Measurements from ENCODE around the gene CDH24. TPM values are rescaled to one million over a fixed set of nuclear protein-coding genes. Genes with fewer than 3 reads are reported as not detected.
A peak's percentile ranks its signal among the peaks of the same experiment; 100 is the strongest.

Gene CDH24
- total and polyA plus RNA-seq, 9 of the 15 experiments (the other 6 are each of a cell fraction or from before 2014, with no cell fraction given): 0.04 to 16.2 (median 4.9) TPM

DNA sequence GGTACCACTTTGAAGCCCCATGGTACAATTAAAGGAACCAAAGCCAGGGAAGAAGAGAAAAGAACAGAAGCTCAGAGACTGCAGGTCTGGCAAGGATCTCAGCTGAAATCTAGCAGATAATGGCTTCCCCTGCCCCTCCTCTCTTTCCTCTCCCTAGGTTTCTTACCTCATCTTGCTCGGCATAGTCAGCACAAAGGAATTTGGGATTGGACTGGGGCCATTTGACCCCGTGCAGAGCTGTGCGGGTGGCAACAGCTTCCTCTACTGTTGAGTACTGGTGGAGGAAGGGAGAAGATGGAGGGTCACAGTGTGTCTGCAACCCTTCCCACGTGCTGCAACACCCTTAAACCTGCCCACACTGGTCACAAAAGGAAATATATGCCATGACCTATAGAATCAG, 4.7 kb upstream of the CDH24 start (continued):
- peak; percentile 56; the same call in 1 of the 2 replicates for TF ChIP-seq JUND (IDR thresholded peaks at IDR 0.05; ENCODE audit: borderline replicate concordance, low read depth, low read length)
- peak; percentile 32; the same call in 1 of the 3 replicates for TF ChIP-seq JUND (tag; IDR thresholded peaks at IDR 0.05; ENCODE audit: borderline replicate concordance, low read depth, low read length)
- TF ChIP-seq, protein P1, sequence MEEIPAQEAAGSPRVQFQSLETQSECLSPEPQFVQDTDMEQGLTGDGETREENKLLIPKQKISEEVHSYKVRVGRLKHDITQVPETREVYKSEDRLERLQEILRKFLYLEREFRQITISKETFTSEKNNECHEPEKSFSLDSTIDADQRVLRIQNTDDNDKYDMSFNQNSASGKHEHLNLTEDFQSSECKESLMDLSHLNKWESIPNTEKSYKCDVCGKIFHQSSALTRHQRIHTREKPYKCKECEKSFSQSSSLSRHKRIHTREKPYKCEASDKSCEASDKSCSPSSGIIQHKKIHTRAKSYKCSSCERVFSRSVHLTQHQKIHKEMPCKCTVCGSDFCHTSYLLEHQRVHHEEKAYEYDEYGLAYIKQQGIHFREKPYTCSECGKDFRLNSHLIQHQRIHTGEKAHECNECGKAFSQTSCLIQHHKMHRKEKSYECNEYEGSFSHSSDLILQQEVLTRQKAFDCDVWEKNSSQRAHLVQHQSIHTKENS (CRISPR knock-in tag; IDR thresholded peaks at IDR 0.05): no peak
- TF ChIP-seq HMGN3 (IDR thresholded peaks at IDR 0.05; ENCODE audit: borderline replicate concordance, extremely low read depth, insufficient read length, low read depth, low read length): no peak
- TF ChIP-seq BRCA1 (IDR thresholded peaks at IDR 0.05): no peak
- TF ChIP-seq BRCA1 (CRISPR knock-in tag; IDR thresholded peaks at IDR 0.05): no peak
- TF ChIP-seq FOSL1 (tag; conservative IDR thresholded peaks at IDR 0.05): peak; percentile 80
- TF ChIP-seq JUN (IDR thresholded peaks at IDR 0.05; ENCODE audit: borderline replicate concordance, low read depth, low read length): 0 out of 2 replicates have a peak, but pooled peaks have one; percentile 29
- TF ChIP-seq JUN (CRISPR knock-in tag; IDR thresholded peaks at IDR 0.05; ENCODE audit: borderline replicate concordance): no peak
- no peak for TF ChIP-seq ZZZ3 (IDR thresholded peaks at IDR 0.05)
- 0 out of 2 replicates have a peak, but pooled peaks have one; percentile 26 for TF ChIP-seq ATF7 (IDR thresholded peaks at IDR 0.05)
- peak; percentile 73 for TF ChIP-seq BHLHE40 (IDR thresholded peaks at IDR 0.05; ENCODE audit: low read length)
- TF ChIP-seq ZEB2 (IDR thresholded peaks at IDR 0.05): no peak
- TF ChIP-seq, protein P2, sequence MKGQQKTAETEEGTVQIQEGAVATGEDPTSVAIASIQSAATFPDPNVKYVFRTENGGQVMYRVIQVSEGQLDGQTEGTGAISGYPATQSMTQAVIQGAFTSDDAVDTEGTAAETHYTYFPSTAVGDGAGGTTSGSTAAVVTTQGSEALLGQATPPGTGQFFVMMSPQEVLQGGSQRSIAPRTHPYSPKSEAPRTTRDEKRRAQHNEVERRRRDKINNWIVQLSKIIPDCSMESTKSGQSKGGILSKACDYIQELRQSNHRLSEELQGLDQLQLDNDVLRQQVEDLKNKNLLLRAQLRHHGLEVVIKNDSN (CRISPR knock-in tag; IDR thresholded peaks at IDR 0.05): 0 out of 2 replicates have a peak, but pooled peaks have one; percentile 7
- TF ChIP-seq ZNF253 (CRISPR knock-in tag; conservative IDR thresholded peaks at IDR 0.05): no peak
